Suppressor macrophage treated with lipopolysaccharide for 1 hour (primary cell): ENCODE measurements around the gene MAP3K10.

Source experiments
- DNase-seq, 3 donors: peaks; one replicate each; pipeline ENCODE4 v3.0.0-alpha.2; 2020 to 2022

The MAP3K10 gene

DNA sequence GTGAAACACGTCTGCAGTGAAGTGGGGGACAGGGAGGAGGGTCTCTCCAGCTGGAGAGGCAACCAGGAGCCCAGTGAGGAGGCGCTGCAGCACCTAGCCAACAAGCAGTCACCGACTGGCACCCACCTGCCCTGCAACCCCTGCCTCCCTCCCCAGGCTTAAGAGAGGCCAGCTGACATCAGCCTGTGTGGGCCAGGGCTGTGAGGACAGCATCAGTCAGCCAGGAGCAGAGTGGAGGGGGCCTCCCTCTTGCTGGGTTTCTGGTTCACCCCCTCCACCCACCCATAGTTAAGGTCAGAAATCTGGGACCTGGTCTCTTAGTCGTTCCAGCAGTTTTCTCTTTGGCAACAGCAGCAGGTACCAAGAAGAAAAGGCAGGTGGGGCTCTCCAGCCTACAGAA, 60.8 kb downstream of the MAP3K10 start:
- no peak for DNase-seq

DNA sequence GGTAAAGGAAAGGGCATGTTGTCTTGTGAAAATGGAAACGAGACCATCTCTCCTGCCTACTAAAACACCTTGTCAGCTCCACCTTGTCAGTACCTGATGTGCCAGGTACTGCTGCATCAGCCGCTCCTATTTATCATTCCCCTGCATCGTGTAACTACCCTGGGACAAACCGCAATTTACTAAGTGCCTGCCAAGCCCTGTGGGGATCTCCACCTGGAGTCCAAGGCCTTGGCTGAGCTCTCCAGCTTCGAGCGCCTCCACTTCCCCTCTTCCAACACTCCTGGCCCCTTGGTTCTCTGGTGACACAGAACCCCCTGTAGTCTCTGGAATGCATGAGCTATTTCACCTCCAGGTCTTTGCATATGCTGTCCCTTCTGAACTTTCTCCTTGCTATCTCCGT, 61.2 kb downstream of the MAP3K10 start:
- DNase-seq = no peak

DNA sequence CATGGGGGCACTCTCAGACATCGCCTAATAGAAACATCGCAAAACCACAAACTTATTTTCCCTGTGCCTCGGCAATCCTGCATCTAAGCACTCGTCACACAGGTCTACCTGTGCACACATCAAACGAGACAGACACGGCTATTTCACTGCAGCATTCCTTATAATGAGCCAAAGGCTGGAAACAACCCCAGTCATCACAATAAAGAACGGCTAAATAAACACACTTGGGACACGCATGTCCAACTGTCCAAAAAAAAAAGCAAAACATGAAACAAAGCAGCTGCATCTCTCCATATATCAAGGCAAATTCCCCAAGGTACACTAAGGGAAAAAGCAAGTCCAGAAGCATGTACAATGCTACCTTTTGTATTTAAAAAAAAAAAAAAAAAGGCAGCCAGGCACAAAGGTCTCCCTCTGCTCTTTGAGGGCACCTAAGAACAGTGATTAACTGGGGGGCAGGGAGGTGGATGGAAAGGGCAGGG, 62.4 kb downstream of the MAP3K10 start:
- DNase-seq = no peak

- no peak for DNase-seq
Measured at GRCh38 chr19:40254714-40255418, 63.6 kb downstream of the MAP3K10 start.

- no peak for DNase-seq
Measured at GRCh38 chr19:40255619-40256166, 64.5 kb downstream of the MAP3K10 start.

GRCh38 chr19:40256512-40256911, 65.3 kb downstream of the MAP3K10 start:
- DNase-seq = no peak

- DNase-seq = no peak
Measured at GRCh38 chr19:40257096-40257517, 65.9 kb downstream of the MAP3K10 start.

- peak; percentile 5 to 59 (median 55) for DNase-seq
Measured at GRCh38 chr19:40261631-40262030, 70.4 kb downstream of the MAP3K10 start.

DNA sequence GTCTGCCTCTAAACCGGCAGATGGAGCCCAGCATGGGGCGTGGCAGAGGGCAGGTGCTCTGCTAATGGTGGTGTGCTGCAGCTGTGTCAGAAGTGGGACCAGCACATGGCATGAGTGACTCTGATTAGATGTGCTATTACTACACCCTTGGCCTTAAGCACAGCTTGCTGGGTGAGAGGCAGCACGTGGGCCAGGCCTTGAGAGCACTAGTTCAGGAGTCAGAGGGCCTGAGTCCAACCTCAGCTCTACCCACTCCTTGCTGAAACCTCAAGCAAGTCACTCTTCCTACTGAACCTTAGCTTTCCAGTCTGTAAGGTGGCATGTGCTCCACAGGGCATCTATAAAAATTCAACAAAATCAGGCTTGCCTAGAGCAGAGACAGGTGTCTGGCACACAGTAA, 71.2 kb downstream of the MAP3K10 start:
- DNase-seq = no peak

DNA sequence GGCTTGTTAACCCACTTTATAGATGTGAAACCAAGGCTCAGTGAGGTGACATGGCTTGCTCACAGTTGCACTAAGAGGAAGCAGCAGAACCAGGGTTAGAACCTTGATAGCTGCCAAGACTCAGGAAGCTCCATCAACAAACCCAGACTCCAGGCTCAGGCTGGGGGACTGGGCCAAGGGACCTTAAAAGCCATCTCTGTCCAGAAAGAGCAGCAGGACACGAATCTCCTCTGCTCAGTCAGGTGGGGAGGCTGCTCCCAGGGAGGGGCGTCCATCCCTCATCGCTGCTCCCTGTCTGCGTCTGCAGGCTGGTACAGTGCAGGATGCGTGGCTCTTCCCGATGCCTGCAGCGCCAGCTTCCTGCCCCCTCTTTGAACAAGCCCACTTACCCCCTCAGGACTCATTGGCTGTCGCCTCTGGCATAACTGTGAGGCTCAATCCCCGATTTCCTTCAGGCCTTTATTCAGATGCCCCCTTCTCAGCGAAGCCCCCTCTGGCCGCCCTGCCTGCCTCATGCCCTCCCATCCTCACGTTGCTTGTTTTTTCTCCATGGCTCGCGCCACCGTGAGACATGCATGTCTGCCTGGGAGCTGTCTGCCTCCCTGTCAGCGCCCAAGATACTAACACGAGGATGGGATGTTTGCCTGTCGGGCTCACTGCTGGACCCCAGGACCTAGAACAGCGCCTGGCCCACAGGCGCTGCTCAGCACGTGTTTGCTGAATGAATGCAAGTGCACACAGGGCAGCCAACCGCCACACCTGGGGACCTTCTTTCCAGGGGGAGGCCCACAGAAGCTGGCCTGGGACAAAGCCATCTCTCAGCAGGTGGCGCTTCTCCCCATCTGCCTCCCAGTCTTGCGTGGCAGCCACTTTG, 72.5 kb downstream of the MAP3K10 start:
- DNase-seq = no peak

GRCh38 chr19:40264314-40265054, 73.3 kb downstream of the MAP3K10 start:
- DNase-seq = no peak
